NCI-H510A treated with DMSO at 0.1 percent for 48 hours (cell line): ENCODE results near the gene FCER1G.
A peak's percentile ranks its signal among the peaks of the same experiment; 100 is the strongest.

Source experiments
- DNase-seq: peaks from one replicate; lab custom pipeline; 2025; lab: John Stamatoyannopoulos, UW

The FCER1G gene

DNA sequence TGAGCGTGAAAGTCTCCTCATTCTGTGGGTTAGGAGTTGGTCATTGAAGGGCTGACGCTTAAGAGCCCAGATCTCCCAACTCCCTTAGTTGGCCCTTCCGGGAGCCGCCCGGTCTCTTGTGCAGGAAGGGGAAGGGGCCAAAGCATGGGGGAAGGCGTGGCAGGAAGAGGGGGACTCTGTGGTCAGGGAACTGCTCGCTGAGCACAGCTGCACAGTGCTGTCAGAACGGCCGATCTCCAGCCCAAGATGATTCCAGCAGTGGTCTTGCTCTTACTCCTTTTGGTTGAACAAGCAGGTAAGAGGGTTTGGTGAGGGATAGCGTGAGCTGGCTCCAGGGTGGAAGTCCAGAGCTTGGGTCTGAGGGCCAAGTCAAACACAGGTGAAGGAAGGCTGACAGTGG lies at the start of gene FCER1G:
Gene FCER1G, plus strand, starts transcription at position 220 of the 400 bp plus-strand sequence. Its CDS starts 27 bp downstream, at position 247.
- no peak for DNase-seq

- DNase-seq: peak; percentile 99
Observed at GRCh38 chr1:161165742-161166668, 49.1 kb upstream of the FCER1G start, which contains the start of gene PPOX. PPOX (plus strand) TSS chr1:161166426; CDS start chr1:161166848, 422 bp downstream.

DNA sequence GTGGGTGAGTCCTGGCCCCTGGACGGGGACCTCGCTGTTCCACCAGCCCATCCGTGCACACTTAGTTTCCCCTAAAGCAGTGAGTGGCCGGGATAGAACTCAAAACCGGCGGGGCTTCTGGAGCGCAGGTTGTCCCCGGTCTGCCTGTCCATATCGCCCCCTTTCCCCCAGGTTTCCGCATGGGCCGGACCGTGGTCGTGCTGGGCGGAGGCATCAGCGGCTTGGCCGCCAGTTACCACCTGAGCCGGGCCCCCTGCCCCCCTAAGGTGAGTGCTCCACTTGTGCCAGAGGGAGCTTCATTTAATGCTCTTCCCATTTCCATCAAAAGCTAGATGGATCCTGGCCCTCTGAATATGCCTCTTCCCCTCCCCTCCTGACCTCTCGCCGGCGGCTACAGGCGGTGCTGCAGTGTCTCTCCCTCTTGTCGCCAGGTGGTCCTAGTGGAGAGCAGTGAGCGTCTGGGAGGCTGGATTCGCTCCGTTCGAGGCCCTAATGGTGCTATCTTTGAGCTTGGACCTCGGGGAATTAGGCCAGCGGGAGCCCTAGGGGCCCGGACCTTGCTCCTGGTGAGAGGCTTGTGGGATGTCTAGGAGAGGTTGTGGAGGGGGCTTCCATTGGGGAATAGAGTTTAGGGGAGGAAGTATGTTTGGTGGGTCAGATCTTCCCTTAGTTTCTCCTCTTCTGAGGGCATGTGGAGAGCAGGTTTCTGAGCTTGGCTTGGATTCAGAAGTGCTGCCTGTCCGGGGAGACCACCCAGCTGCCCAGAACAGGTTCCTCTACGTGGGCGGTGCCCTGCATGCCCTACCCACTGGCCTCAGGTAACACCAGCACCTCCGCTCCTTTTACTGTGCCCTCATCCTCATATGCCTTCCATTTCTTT lies 48.2 kb upstream of the FCER1G start:
- peak; percentile 19 for DNase-seq

DNA sequence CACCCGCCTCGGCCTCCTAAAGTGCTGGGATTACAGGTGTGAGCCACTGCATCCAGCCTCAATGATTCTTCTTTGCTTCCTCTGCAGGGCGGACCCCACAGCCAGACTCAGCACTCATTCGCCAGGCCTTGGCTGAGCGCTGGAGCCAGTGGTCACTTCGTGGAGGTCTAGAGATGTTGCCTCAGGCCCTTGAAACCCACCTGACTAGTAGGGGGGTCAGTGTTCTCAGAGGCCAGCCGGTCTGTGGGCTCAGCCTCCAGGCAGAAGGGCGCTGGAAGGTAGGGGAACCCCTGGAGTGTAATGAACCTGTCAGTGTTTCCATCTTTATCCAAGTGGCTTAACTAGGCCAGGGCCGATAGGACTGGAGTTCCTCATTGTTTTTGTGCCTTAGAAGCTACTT lies 46.2 kb upstream of the FCER1G start:
- no peak for DNase-seq

- DNase-seq: no peak
Observed at GRCh38 chr1:161171191-161171590, 43.9 kb upstream of the FCER1G start.

GRCh38 chr1:161171696-161172095 lies 43.4 kb upstream of the FCER1G start:
- DNase-seq: no peak

GRCh38 chr1:161172349-161172748 lies 42.7 kb upstream of the FCER1G start:
- no peak for DNase-seq

DNA sequence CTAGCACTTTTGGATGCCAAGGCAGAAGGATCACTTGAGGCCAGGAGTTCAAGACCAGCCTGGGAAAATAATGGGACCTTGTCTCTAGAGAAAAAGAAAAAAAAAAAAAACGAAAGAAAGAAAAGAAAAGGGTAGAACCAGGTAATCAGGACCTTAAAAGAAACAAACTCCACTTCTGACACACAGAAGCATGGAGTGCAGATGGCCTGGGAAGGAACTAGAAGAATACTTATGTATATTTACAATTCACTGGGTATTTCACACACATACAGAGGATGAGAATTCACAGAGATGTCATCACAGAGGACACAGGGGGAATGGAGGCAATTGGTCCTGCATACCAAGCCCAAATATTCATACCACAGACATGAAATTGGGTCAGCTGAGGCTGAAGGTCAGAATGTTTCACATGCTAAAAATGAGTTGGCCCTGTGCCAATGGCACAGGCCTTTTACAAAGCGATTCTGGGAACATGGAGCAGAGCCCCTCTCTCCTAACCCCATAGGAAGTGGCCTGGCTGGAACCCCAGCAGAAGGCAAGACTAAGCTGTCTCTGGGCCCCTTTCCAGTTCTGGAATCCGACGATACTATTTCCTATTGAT lies 42.2 kb upstream of the FCER1G start:
- DNase-seq: no peak

DNA sequence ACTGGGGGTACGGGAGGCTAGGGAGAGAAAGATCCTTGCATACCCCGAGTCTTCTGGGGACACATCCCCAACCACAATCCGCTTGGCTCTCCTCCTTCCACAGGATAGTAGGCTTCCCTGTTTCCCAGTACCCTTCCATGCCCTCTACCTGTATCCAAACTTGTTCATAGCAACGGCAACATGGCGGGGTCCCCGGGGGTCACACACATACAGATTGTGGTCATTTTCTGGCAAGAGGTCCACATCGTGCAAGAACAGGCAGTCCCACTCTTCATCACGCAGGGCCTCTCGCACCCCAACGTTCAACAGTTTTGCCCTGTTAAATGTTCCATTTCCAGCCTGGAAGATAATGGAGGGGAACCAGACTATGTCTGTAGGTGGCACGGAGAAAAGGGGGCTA lies 41.4 kb upstream of the FCER1G start:
- DNase-seq: no peak

DNA sequence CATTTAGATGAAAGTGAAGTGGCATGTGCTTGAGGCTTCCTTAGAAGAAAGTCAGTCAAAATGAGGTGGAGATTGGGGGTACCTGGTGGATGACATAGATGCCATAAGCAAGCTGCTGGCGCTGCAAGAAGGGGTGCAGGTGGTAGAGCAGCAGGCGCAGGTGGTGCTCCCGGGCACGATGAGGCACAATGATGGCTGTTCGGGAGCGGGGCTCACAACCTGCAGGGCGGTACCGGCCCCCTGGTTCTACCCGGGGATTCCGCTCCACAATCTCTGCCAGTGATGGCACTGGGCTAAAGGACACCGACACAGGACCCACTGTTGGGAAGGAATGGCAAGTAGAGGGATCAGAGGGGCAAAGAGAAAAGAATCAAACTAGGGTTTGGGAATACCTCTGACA lies 40.2 kb upstream of the FCER1G start:
- no peak for DNase-seq

GRCh38 chr1:161175771-161176453 lies 39.2 kb upstream of the FCER1G start:
- DNase-seq: no peak

DNA sequence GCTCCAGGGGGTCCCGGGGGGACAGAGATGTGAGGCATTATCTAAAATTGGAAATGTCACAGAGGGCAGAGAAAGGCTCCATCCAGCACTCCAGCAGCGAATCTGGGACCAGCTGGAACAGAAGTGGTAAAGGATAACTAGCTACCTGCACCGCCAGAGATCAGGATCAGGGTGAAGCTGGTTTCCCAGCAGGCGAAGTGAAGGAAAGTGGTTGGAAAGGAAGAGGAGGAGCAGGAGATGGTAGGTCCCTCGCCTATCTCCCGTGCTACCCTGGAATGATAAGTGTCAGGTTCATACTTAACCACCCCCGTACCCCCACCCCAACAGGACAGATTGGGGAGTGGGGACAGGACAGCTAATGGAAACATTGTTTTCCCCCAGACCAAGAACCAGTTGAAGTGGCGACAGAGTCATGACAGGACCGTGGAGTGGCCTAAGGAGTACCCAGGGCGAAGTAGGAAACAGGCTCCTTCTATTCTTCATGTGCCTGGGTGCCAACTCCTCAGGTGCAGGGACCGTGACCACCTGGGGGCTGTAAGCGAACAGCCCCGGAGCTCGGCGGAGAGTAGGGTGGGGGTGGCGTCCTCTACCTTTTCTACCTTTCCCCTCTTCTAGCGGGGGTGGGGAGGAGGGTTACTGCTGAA lies 38.5 kb upstream of the FCER1G start:
- DNase-seq: no peak

DNA sequence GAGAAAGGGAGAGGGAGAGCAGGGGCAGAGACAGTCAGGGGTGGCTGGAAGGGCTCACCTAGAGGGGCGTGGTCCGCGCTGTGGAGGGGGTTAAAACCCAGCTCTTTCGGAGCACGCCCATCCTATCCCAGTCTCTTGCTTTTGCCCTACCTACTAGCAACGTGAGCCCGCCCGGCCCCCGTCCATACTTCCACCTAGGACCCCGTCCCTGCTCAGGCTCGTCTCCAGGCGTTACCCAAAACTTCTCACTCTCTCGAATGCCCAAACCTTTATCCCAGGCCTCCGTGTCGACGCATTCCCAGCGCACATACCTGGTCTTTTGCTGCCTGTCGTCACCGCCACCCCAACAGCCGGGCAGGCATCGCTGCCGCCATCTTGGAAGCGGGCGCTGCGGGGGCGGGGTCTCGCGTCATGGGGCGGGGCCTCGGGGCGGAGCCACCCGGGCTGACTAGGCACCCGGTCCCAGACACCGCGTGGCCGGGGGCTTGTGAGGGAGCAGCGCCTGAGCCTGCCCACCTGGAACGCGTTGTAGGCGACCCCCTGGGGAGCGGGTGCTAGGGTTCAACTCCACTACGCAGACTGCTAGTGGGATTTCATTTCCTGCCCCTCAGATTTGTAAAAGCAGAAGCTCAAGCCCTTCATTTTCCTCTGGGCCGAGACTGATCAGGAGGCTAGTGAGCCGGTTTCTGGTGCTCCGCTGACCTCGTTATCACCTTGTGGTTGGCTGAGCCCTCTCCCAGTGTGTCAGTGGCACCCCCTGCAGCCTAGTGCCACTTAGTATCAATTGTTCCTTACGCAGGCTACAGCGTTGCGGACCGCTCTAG lies 37.8 kb upstream of the FCER1G start, which contains the start of gene B4GALT3:
Gene B4GALT3, minus strand, starts transcription at position 396 of the 824 bp plus-strand sequence. CDS start 1,447 bp downstream, outside the sequence.
- DNase-seq: peak; percentile 92

GRCh38 chr1:161177936-161178244 lies 37.2 kb upstream of the FCER1G start:
- DNase-seq: no peak

GRCh38 chr1:161179698-161180097 lies 35.4 kb upstream of the FCER1G start:
- no peak for DNase-seq

DNA sequence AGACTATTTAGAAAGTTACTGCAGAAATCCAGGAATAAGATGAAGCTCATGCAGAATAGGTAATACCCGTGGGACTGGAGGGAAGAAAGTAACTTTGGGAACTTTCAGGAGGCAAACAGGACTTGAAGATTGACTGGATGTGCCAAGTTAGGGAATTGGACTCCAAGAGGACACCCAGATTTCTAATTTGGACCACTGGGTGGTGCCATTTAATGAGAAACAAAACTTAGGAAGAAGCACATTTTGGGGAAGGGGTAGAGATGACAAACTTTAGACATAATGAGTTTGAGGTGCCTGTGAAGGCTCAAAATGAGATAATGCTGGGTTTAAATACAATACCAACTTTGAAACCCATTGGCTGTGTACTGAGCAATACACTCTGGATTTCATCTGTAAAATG lies 34.5 kb upstream of the FCER1G start:
- DNase-seq: no peak

- DNase-seq: no peak
Observed at GRCh38 chr1:161182214-161182613, 32.9 kb upstream of the FCER1G start.

- no peak for DNase-seq
Observed at GRCh38 chr1:161185282-161185682, 29.8 kb upstream of the FCER1G start.

- no peak for DNase-seq
Observed at GRCh38 chr1:161185732-161186311, 29.3 kb upstream of the FCER1G start.

DNA sequence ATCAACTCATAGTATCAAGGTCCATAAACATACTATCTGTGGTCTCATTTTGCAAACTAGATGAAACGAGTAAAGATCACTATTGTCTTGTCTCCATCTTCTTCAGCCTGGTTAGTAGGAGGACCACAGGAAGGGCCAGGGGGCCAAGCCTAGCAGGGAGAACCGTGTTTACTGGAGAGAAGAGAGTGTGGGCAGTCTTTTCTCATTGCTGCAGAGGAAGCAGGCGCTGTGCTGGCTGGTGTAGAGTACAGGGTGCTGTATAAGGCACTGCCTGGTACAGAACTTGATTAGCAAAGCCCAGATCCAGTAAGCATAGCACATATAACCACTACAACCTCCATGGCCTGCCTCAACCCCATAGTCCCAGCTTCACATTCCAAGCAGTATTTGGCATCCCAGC lies 27.8 kb upstream of the FCER1G start:
- DNase-seq: no peak
